Measurements from ENCODE around the gene EXOC8. TPM values are rescaled to one million over a fixed set of nuclear protein-coding genes. Genes with fewer than 3 reads are reported as not detected.

EXOC8 gene
- total and polyA plus RNA-seq, 2 donors (not counting 1 experiment from before 2014, with no cell fraction given), result 10.0 to 32.6 TPM

GRCh38 chr1:231384696-231385415 is 47.2 kb upstream of the EXOC8 start:
- peaks cover 0 to 3% of the 10 kb centered on the region in 2 donors for H3K4me1 ChIP-seq (ENCODE audit: control insufficient read depth in 2 of 2, insufficient read depth in 2 of 2, low read length in 2 of 2)

More at GRCh38 chr1:231384696-231385415, 47.2 kb upstream of the EXOC8 start:
- H4K20me1 ChIP-seq (ENCODE audit: control insufficient read depth, insufficient read depth, low read length, poor library complexity, severe bottlenecking), result peaks cover 72% of the 10 kb centered on the region
- H3K9ac ChIP-seq (ENCODE audit: low read length), result no peak overlapping the region
- no peak overlapping the region for H3K4me3 ChIP-seq (ENCODE audit: control extremely low read depth in 1 of 5, extremely low read depth in 1 of 5, insufficient read depth in 1 of 5, low read depth in 2 of 5, low read length in 4 of 5)
- CTCF ChIA-PET, result no interaction called here
- H2AFZ ChIP-seq (ENCODE audit: insufficient read depth, low read depth, low read length, poor library complexity, severe bottlenecking), result no peak overlapping the region
- Mint-ChIP-seq H3K9me3 (ENCODE audit: insufficient read depth) (no peaks in the 10 kb centered on the region), H3K27ac (no peak overlapping the region), H3K4me1 (peaks cover 35% of the 10 kb centered on the region), H3K4me3 (no peak overlapping the region), H3K27me3 (no peaks in the 10 kb centered on the region)
- H3K27ac ChIP-seq (ENCODE audit: low read length in 2 of 2), result no peak overlapping the region
- DNase-seq (no peak), ATAC-seq (ENCODE audit: low read depth) (no peak)
- TF ChIP-seq EZH2 (IDR thresholded peaks at IDR 0.05; ENCODE audit: borderline replicate concordance, insufficient read depth, low read depth, low read length, poor library complexity, severe bottlenecking), result no peak
- TF ChIP-seq CTCF (IDR thresholded peaks at IDR 0.05), result no peak
- no peaks in the 10 kb centered on the region for H3K27me3 ChIP-seq (replicated peaks in 1 of 4; ENCODE audit: control extremely low read depth in 1 of 4, control insufficient read depth in 3 of 4, insufficient read depth in 4 of 4, low read length in 3 of 4)
- H3K36me3 ChIP-seq (replicated peaks in 1 of 2; ENCODE audit: control extremely low read depth in 1 of 2, control insufficient read depth in 1 of 2, extremely low read depth in 1 of 2, insufficient read depth in 2 of 2, low read length in 1 of 2), result no peaks in the 10 kb centered on the region
- intact Hi-C loops (cut with micrococcal nuclease), result no loop called here
- 100% methylated on average over 1 of the region's 6 CpGs for WGBS (ENCODE audit: insufficient coverage)
- peaks cover 88% of the 10 kb centered on the region for H3K79me2 ChIP-seq (ENCODE audit: control insufficient read depth, insufficient read depth, low read length)
- POLR2A ChIA-PET, result no interaction called here
- no peaks in the 10 kb centered on the region for H3K9me3 ChIP-seq (ENCODE audit: control extremely low read depth in 1 of 3, control insufficient read depth in 2 of 3, insufficient read depth in 1 of 3, low read length in 2 of 3)
- H3K4me2 ChIP-seq (replicated peaks; ENCODE audit: low read depth, low read length, poor library complexity, severe bottlenecking), result no peak overlapping the region

Data from B cell (primary cell).